K562 (cell line): ENCODE results near the gene MYL12A. TPM values are rescaled to one million over a fixed set of nuclear protein-coding genes. Genes with fewer than 3 reads are reported as not detected.

ENCODE experiments used
- ELF1 ChIP-seq: fragments of 200-800 bp; sonication (Bioruptor generic); IDR thresholded peaks from 2 replicates; pipeline ENCODE4 v1.6.1; 2016; ENCODE audit warnings: missing genetic modification characterization, missing compliant biosample characterization
- HEY1 ChIP-seq: fragments of 250-450 bp; sonication (Bioruptor Pico); IDR thresholded peaks from 2 replicates; pipeline ENCODE4 v1.5.0; 2020; ENCODE audit warnings: mild to moderate bottlenecking, moderate library complexity, borderline replicate concordance
- HNRNPL ChIP-seq: fragments of 200-400 bp; formaldehyde crosslinking; IDR thresholded peaks from 2 replicates; pipeline ENCODE4 v1.6.1; 2017; ENCODE audit warnings: low read depth, mild to moderate bottlenecking, low read length
- MCM2 ChIP-seq: fragments of 450-650 bp; IDR thresholded peaks from 2 replicates; pipeline ENCODE4 v1.6.1; 2017; ENCODE audit warnings: low read depth, mild to moderate bottlenecking
- NFATC3 ChIP-seq: fragments of 450-650 bp; IDR thresholded peaks from 2 replicates; pipeline ENCODE4 v1.6.1; 2017; ENCODE audit warnings: mild to moderate bottlenecking
- NR2F6 ChIP-seq: fragments of 450-650 bp; formaldehyde crosslinking; IDR thresholded peaks from 2 replicates; pipeline ENCODE4 v1.4.0; 2020; ENCODE audit warnings: mild to moderate bottlenecking
- PML ChIP-seq: IDR thresholded peaks from 2 replicates; pipeline ENCODE4 v1.6.1; 2012; ENCODE audit warnings: low read length, inconsistent platforms
- POLR2AphosphoS2 ChIP-seq: IDR thresholded peaks from 2 replicates; pipeline ENCODE4 v1.6.1; 2012; ENCODE audit warnings: low read length, improper control_type of control experiment
- PYGO2 ChIP-seq: fragments of 450-650 bp; IDR thresholded peaks from 2 replicates; pipeline ENCODE4 v1.6.1; 2016; ENCODE audit warnings: mild to moderate bottlenecking, missing genetic modification characterization, moderate library complexity, missing compliant biosample characterization
- RFX1 ChIP-seq: fragments of 450-650 bp; IDR thresholded peaks from 2 replicates; pipeline ENCODE4 v1.6.1; 2016; ENCODE audit warnings: mild to moderate bottlenecking, moderate library complexity
- SNRNP70 ChIP-seq: fragments of 200-400 bp; formaldehyde crosslinking; optimal IDR thresholded peaks from 2 replicates; pipeline ENCODE3; 2017; ENCODE audit warnings: low read depth, low read length
- SRSF7 ChIP-seq: fragments of 200-400 bp; formaldehyde crosslinking; optimal IDR thresholded peaks from 2 replicates; pipeline ENCODE3; 2017; ENCODE audit warnings: mild to moderate bottlenecking, low read depth, low read length
- TAL1 ChIP-seq: fragments of 450-650 bp; IDR thresholded peaks from 2 replicates; pipeline ENCODE4 v1.6.1; 2016; ENCODE audit warnings: mild to moderate bottlenecking
- YY1 ChIP-seq, 3 experiments: IDR thresholded peaks; 2 replicates each; pipeline ENCODE4 v1.6.1; 2011; ENCODE audit warnings: low read length in 2 of 3, mild to moderate bottlenecking in 2 of 3, moderate library complexity in 2 of 3, borderline replicate concordance in 1 of 3, control low read depth in 1 of 3, low read depth in 1 of 3; ENCODE audit not compliant: insufficient read depth in 3 of 3, insufficient replicate concordance in 2 of 3, control insufficient read depth in 1 of 3, insufficient read length in 1 of 3; ENCODE audit errors: extremely low read depth in 1 of 3
- ZNF561 ChIP-seq: fragments of 450-650 bp; formaldehyde crosslinking; conservative IDR thresholded peaks from 2 replicates; pipeline ENCODE4 v1.4.0; 2020; ENCODE audit warnings: mild to moderate bottlenecking, moderate library complexity
- polyA plus RNA-seq, 8 experiments: library from polyadenylated mRNA; depleted of rRNA in 4 of 8; stranded (reverse) in 5 of 8; unstranded in 3 of 8; fragments of >200 nt; fragmentation: Nextera tagmentation in 2 of 8; fragmentation: Illumina TruSeq in 1 of 8; extraction: Ambion mirVana in 2 of 8; extraction: Trizol in 1 of 8; gene quantifications; 2 replicates each; pipeline versions ENCODE4 v1.2.1 to v1.2.3, GENCODE V29; 2011 to 2014; ENCODE audit warnings: inconsistent platforms in 1 of 8, missing spikeins in 1 of 8
- total RNA-seq, 7 experiments: library from RNA; depleted of rRNA in 6 of 7; stranded (reverse); fragments of >200 nt in 6 of 7; fragmentation: Illumina TruSeq in 2 of 7; extraction: Trizol in 2 of 7; gene quantifications; 2 replicates each; pipeline versions ENCODE4 v1.2.1 to v1.2.3, GENCODE V29; 2011 to 2021; ENCODE audit warnings: low replicate concordance in 1 of 7
- TF ChIP-seq, protein P1 (sequence below): fragments of 450-650 bp; formaldehyde crosslinking; IDR thresholded peaks from 2 replicates; pipeline ENCODE4 v1.4.0; 2020; ENCODE audit warnings: mild to moderate bottlenecking
- TF ChIP-seq, protein P2 (sequence below), 2 experiments: fragments of 150-350 bp in 1 of 2; IDR thresholded peaks; 2 replicates each; pipeline ENCODE4 v1.6.1; 2012 to 2016; ENCODE audit warnings: low read depth in 2 of 2, low read length in 2 of 2, mild to moderate bottlenecking in 1 of 2, moderate library complexity in 1 of 2
- TF ChIP-seq, protein P3 (sequence below): fragments of 150-350 bp; conservative IDR thresholded peaks from 2 replicates; pipeline ENCODE4 v1.6.1; 2014; ENCODE audit warnings: low read length
- TF ChIP-seq, protein P4 (sequence below): fragments of 450-650 bp; IDR thresholded peaks from 2 replicates; pipeline ENCODE4 v1.6.1; 2017; ENCODE audit warnings: antibody characterized with exemption

The MYL12A gene
- total and polyA plus RNA-seq, 9 of the 15 experiments (the other 6 are each of a cell fraction or from before 2014, with no cell fraction given): 308 to 1,031 (median 559) TPM

DNA sequence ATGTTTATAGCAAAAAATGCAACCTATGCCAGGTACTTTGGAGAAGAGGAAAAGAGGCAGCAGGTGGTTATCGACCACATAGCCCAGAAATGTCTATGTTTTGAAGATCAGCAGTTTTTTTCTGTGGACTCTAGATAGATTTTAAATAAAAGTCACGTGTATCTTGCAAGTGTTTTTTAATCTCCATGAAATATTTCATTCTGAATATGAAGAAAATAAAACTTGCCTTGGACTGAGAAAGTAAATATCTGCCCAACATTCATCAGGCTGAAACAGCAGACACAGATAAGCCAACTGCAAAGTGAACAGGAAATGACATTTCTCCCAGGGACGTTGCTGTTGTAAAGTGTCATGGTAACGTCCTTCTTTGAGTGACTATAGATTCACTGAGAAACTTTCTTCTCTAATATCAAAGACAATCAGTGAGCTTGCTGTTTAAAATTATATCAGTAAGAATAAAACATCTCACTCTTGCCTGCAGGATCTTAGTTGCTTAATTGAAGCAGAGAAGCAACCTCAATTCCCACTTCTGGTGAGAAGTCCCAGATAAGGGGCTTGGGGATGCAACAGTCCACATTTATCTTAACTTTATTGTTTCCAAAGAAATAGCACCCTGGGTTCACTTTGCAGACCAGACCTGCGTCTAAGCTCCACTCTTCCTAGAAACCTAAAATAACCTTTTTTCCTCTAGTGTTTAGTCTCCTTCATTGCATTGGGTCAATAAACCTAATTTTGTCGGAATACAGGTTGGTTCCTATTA is 34.1 kb upstream of the MYL12A start (continued):
- no peak for TF ChIP-seq NR2F6 (CRISPR knock-in tag)
- no peak for TF ChIP-seq SRSF7
- TF ChIP-seq PYGO2: no peak
- TF ChIP-seq, protein P1, sequence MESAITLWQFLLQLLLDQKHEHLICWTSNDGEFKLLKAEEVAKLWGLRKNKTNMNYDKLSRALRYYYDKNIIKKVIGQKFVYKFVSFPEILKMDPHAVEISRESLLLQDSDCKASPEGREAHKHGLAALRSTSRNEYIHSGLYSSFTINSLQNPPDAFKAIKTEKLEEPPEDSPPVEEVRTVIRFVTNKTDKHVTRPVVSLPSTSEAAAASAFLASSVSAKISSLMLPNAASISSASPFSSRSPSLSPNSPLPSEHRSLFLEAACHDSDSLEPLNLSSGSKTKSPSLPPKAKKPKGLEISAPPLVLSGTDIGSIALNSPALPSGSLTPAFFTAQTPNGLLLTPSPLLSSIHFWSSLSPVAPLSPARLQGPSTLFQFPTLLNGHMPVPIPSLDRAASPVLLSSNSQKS (CRISPR knock-in tag): no peak
- TF ChIP-seq RFX1: peak; percentile 80
- TF ChIP-seq HEY1: no peak
- TF ChIP-seq SNRNP70: no peak
- TF ChIP-seq ZNF561: no peak
- no peak for TF ChIP-seq POLR2AphosphoS2
- TF ChIP-seq NFATC3: no peak
- no peak for TF ChIP-seq TAL1
- no peak for TF ChIP-seq ELF1
- TF ChIP-seq, protein P2, sequence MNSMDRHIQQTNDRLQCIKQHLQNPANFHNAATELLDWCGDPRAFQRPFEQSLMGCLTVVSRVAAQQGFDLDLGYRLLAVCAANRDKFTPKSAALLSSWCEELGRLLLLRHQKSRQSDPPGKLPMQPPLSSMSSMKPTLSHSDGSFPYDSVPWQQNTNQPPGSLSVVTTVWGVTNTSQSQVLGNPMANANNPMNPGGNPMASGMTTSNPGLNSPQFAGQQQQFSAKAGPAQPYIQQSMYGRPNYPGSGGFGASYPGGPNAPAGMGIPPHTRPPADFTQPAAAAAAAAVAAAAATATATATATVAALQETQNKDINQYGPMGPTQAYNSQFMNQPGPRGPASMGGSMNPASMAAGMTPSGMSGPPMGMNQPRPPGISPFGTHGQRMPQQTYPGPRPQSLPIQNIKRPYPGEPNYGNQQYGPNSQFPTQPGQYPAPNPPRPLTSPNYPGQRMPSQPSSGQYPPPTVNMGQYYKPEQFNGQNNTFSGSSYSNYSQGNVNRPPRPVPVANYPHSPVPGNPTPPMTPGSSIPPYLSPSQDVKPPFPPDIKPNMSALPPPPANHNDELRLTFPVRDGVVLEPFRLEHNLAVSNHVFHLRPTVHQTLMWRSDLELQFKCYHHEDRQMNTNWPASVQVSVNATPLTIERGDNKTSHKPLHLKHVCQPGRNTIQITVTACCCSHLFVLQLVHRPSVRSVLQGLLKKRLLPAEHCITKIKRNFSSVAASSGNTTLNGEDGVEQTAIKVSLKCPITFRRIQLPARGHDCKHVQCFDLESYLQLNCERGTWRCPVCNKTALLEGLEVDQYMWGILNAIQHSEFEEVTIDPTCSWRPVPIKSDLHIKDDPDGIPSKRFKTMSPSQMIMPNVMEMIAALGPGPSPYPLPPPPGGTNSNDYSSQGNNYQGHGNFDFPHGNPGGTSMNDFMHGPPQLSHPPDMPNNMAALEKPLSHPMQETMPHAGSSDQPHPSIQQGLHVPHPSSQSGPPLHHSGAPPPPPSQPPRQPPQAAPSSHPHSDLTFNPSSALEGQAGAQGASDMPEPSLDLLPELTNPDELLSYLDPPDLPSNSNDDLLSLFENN (IDR thresholded peaks at IDR 0.05; ENCODE audit: low read depth in 2 of 2, low read length in 2 of 2): no peak
- TF ChIP-seq YY1 (IDR thresholded peaks at IDR 0.05; ENCODE audit: borderline replicate concordance in 1 of 3, control insufficient read depth in 1 of 3, extremely low read depth in 1 of 3, insufficient read depth in 3 of 3, insufficient read length in 1 of 3, insufficient replicate concordance in 2 of 3, low read depth in 1 of 3, low read length in 2 of 3): no peak
- TF ChIP-seq, protein P3, sequence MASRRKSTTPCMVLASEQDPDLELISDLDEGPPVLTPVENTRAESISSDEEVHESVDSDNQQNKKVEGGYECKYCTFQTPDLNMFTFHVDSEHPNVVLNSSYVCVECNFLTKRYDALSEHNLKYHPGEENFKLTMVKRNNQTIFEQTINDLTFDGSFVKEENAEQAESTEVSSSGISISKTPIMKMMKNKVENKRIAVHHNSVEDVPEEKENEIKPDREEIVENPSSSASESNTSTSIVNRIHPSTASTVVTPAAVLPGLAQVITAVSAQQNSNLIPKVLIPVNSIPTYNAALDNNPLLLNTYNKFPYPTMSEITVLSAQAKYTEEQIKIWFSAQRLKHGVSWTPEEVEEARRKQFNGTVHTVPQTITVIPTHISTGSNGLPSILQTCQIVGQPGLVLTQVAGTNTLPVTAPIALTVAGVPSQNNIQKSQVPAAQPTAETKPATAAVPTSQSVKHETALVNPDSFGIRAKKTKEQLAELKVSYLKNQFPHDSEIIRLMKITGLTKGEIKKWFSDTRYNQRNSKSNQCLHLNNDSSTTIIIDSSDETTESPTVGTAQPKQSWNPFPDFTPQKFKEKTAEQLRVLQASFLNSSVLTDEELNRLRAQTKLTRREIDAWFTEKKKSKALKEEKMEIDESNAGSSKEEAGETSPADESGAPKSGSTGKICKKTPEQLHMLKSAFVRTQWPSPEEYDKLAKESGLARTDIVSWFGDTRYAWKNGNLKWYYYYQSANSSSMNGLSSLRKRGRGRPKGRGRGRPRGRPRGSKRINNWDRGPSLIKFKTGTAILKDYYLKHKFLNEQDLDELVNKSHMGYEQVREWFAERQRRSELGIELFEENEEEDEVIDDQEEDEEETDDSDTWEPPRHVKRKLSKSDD: no peak
- no peak for TF ChIP-seq MCM2
- TF ChIP-seq, protein P4, sequence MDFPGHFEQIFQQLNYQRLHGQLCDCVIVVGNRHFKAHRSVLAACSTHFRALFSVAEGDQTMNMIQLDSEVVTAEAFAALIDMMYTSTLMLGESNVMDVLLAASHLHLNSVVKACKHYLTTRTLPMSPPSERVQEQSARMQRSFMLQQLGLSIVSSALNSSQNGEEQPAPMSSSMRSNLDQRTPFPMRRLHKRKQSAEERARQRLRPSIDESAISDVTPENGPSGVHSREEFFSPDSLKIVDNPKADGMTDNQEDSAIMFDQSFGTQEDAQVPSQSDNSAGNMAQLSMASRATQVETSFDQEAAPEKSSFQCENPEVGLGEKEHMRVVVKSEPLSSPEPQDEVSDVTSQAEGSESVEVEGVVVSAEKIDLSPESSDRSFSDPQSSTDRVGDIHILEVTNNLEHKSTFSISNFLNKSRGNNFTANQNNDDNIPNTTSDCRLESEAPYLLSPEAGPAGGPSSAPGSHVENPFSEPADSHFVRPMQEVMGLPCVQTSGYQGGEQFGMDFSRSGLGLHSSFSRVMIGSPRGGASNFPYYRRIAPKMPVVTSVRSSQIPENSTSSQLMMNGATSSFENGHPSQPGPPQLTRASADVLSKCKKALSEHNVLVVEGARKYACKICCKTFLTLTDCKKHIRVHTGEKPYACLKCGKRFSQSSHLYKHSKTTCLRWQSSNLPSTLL: no peak
- no peak for TF ChIP-seq HNRNPL
- no peak for TF ChIP-seq PML
